NT2/D1 (cell line): ENCODE data around the gene OR6C75.
"Not testable (repeated sequence)": the region's sequence is repeated elsewhere in the genome, so short reads cannot be mapped to it uniquely, and the experiment has no call there.

Source experiments
- SUZ12 ChIP-seq: IDR thresholded peaks from 2 replicates; pipeline ENCODE4 v1.6.1; 2011; ENCODE audit not compliant: insufficient read length, insufficient read depth; ENCODE audit errors: extremely low read depth
- YY1 ChIP-seq: IDR thresholded peaks from 2 replicates; pipeline ENCODE4 v1.6.1; 2011; ENCODE audit not compliant: insufficient read length, insufficient read depth

DNA sequence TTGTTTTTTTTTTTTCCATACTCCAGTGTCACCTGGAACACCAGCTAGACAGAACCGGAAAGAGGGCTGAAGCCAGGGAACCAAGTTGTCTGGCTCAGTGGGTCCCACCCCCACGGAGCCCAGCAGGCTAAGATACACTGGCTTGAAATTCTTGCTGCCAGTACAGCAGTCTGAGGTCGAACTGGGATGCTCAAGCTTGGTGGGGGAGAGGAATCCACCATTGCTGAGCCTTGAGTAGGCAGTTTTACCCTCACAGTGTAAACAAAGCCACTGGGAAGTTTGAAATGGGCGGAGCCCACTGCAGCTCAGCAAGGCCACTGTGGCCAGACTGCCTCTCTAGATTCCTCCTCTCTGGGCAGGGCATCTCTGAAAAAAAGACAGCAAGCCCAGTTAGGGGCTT, 7.4 kb upstream of the OR6C75 start:
- TF ChIP-seq YY1, SUZ12: not testable (repeated sequence)
